SU-DHL-6 (cell line): ENCODE data around the gene ROS1.

ENCODE experiments used
- H2AFZ ChIP-seq: fragments of 200-600 bp; sonication (generic); 2 replicates; pipeline ENCODE4 v1.6.1; 2014; ENCODE audit warnings: low read depth, mild to moderate bottlenecking, moderate library complexity, mixed read lengths, antibody characterized with exemption, low read length; ENCODE audit not compliant: severe bottlenecking
- H3F3A ChIP-seq: fragments of 200-600 bp; shearing (Covaris generic); 2 replicates; pipeline ENCODE4 v1.6.0; 2016; ENCODE audit warnings: antibody characterized with exemption, mild to moderate bottlenecking; ENCODE audit not compliant: insufficient read depth
- H3K27ac ChIP-seq: fragments of 200-600 bp; sonication (generic); 2 replicates; pipeline ENCODE4 v1.5.1; 2016; ENCODE audit warnings: low read depth, mild to moderate bottlenecking, low read length, moderate library complexity, mixed read lengths
- H3K27me3 ChIP-seq: fragments of 200-600 bp; sonication (generic), shearing (Covaris generic); 2 replicates; pipeline ENCODE4 v1.6.0; 2014; ENCODE audit warnings: mild to moderate bottlenecking, low read length
- H3K36me3 ChIP-seq: fragments of 200-600 bp; sonication (generic); 2 replicates; pipeline ENCODE4 v1.6.1; 2014; ENCODE audit warnings: mild to moderate bottlenecking, low read length, mixed read lengths
- H3K4me2 ChIP-seq: fragments of 300-600, 200-600 bp; shearing (Covaris generic), sonication (generic); 2 replicates; pipeline ENCODE4 v1.6.0; 2014; ENCODE audit warnings: low read length, low read depth, mild to moderate bottlenecking; ENCODE audit not compliant: poor library complexity, severe bottlenecking
- H3K4me3 ChIP-seq: fragments of 200-600 bp; sonication (generic); 2 replicates; pipeline ENCODE4 v1.5.1; 2014; ENCODE audit warnings: antibody characterized with exemption, low read length, mild to moderate bottlenecking, mixed read lengths; ENCODE audit not compliant: insufficient read depth, poor library complexity, severe bottlenecking
- H3K79me2 ChIP-seq: fragments of 200-600 bp; sonication (generic); 2 replicates; pipeline ENCODE4 v1.6.1; 2014; ENCODE audit warnings: mild to moderate bottlenecking, low read length, moderate library complexity; ENCODE audit not compliant: insufficient read depth
- H3K9ac ChIP-seq: fragments of 200-600 bp; sonication (generic); 2 replicates; pipeline ENCODE4 v1.7.0; 2014; ENCODE audit warnings: mild to moderate bottlenecking, low read length
- H3K9me2 ChIP-seq: fragments of 200-600 bp; sonication (generic); replicated peaks from 2 replicates; pipeline ENCODE4 v1.6.1; 2014; ENCODE audit warnings: low read length; ENCODE audit not compliant: insufficient read depth
- H3K9me3 ChIP-seq: fragments of 200-600 bp; sonication (generic); 2 replicates; pipeline ENCODE4 v1.6.1; 2014; ENCODE audit warnings: low read length, mixed read lengths; ENCODE audit not compliant: insufficient read depth
- H4K20me1 ChIP-seq: fragments of 200-600 bp; sonication (generic); 2 replicates; pipeline ENCODE4 v1.6.1; 2014; ENCODE audit warnings: low read depth, mild to moderate bottlenecking, antibody characterized with exemption, low read length, moderate library complexity, mixed read lengths
- CTCF ChIP-seq: fragments of 200-600 bp; sonication (generic); IDR thresholded peaks from one replicate; pipeline ENCODE4 v1.5.1; 2017; ENCODE audit warnings: antibody characterized with exemption, mild to moderate bottlenecking, low read length, moderate library complexity; ENCODE audit not compliant: insufficient read depth, poor library complexity, severe bottlenecking
- EZH2phosphoT487 ChIP-seq: fragments of 200-600 bp; sonication (generic), shearing (Covaris generic); conservative IDR thresholded peaks from 2 replicates; pipeline ENCODE4 v1.6.1; 2018; ENCODE audit warnings: mild to moderate bottlenecking, antibody characterized with exemption, low read length, moderate library complexity, mixed read lengths

Gene ROS1

GRCh38 chr6:117465691-117466090, 39.9 kb upstream of the ROS1 start:
- no peaks in the 10 kb centered on the region for H3K9me2 ChIP-seq
- H3K9ac ChIP-seq: no peak overlapping the region
- no peak overlapping the region for H3K4me2 ChIP-seq
- H3K27ac ChIP-seq: no peak overlapping the region
- no peaks in the 10 kb centered on the region for H3K36me3 ChIP-seq
- no peaks in the 10 kb centered on the region for H3K9me3 ChIP-seq
- no peak overlapping the region for H2AFZ ChIP-seq
- no peaks in the 10 kb centered on the region for H3F3A ChIP-seq
- no peaks in the 10 kb centered on the region for H4K20me1 ChIP-seq
- H3K79me2 ChIP-seq: no peaks in the 10 kb centered on the region
- no peak overlapping the region for H3K4me3 ChIP-seq
- TF ChIP-seq CTCF: no peak
- TF ChIP-seq EZH2phosphoT487: no peak
- no peaks in the 10 kb centered on the region for H3K27me3 ChIP-seq

- H3K36me3 ChIP-seq: no peaks in the 10 kb centered on the region
- H3K4me3 ChIP-seq: no peak overlapping the region
- no peaks in the 10 kb centered on the region for H3K9me2 ChIP-seq
- H3K79me2 ChIP-seq: no peaks in the 10 kb centered on the region
- H3K4me2 ChIP-seq: no peak overlapping the region
- H2AFZ ChIP-seq: no peak overlapping the region
- no peak for TF ChIP-seq EZH2phosphoT487
- no peak for TF ChIP-seq CTCF
- H3F3A ChIP-seq: no peaks in the 10 kb centered on the region
- H4K20me1 ChIP-seq: no peaks in the 10 kb centered on the region
- no peaks in the 10 kb centered on the region for H3K9me3 ChIP-seq
- H3K27me3 ChIP-seq: no peaks in the 10 kb centered on the region
- H3K9ac ChIP-seq: no peak overlapping the region
- no peak overlapping the region for H3K27ac ChIP-seq
Observed at GRCh38 chr6:117464700-117465099, 39.0 kb upstream of the ROS1 start.

GRCh38 chr6:117463762-117464665, 38.3 kb upstream of the ROS1 start:
- Histone ChIP-seq H2AFZ (no peak overlapping the region), H3K27me3 (no peaks in the 10 kb centered on the region), H3K27ac (no peak overlapping the region), H3K9me2 (no peaks in the 10 kb centered on the region), H3K4me2 (no peak overlapping the region), H3F3A (no peaks in the 10 kb centered on the region), H4K20me1 (no peaks in the 10 kb centered on the region), H3K4me3 (no peak overlapping the region), H3K36me3 (no peaks in the 10 kb centered on the region), H3K9ac (no peak overlapping the region), H3K79me2 (no peaks in the 10 kb centered on the region), H3K9me3 (no peaks in the 10 kb centered on the region)
- TF ChIP-seq CTCF: no peak
